Endothelial cell of umbilical vein (primary cell): ENCODE measurements around the gene MAGI1. TPM values are rescaled to one million over a fixed set of nuclear protein-coding genes. Genes with fewer than 3 reads are reported as not detected.

Experiments
- BruUV-seq: library from RNA; stranded (reverse); fragments of 400-500 nt; replicated peaks from 2 replicates; lab custom pipeline; 2021; lab: Mats Ljungman, UMichigan
- CTCF ChIA-PET: fragments of 300-600, 350-600 bp; sonication (Branson Sonifier 250); formaldehyde crosslinking; loops from one replicate; lab custom pipeline; 2021; ENCODE audit warnings: antibody characterized with exemption, inconsistent platforms; lab: Charles Lee
- POLR2A ChIA-PET: fragments of 300-600, 350-600 bp; sonication (Branson Sonifier 250); formaldehyde crosslinking; loops from one replicate; lab custom pipeline; 2021; ENCODE audit warnings: antibody characterized with exemption, inconsistent platforms; lab: Charles Lee
- DNase-seq: peaks from one replicate; pipeline ENCODE4 v3.0.0-alpha.2; 2011; ENCODE audit warnings: low read depth, low spot score
- FAIRE-seq: peaks from 2 replicates; lab custom pipeline; 2011; peaks lifted over from hg19 to GRCh38; lab: Jason Lieb, UNC
- H2AFZ ChIP-seq: 2 replicates; pipeline ENCODE4 v1.6.0; 2012; ENCODE audit warnings: low read depth, low read length, control low read depth, inconsistent platforms
- H3K27ac ChIP-seq: 2 replicates; pipeline ENCODE4 v1.5.1; 2011; ENCODE audit warnings: low read depth, mild to moderate bottlenecking, control low read depth, low read length, moderate library complexity; ENCODE audit not compliant: insufficient read depth
- H3K27me3 ChIP-seq, 2 experiments: 2 replicates each; pipeline versions ENCODE4 v1.6.0 to v1.6.1; 2011; ENCODE audit warnings: low read length in 2 of 2, mixed read lengths in 1 of 2; ENCODE audit not compliant: control insufficient read depth in 2 of 2, insufficient read depth in 2 of 2
- H3K36me3 ChIP-seq, 2 experiments: 2 replicates in 1 of 2; 3 replicates in 1 of 2; pipeline ENCODE4 v1.5.1; 2011; ENCODE audit warnings: low read length in 2 of 2, mild to moderate bottlenecking in 1 of 2, moderate library complexity in 1 of 2; ENCODE audit not compliant: control insufficient read depth in 2 of 2, insufficient read depth in 2 of 2; ENCODE audit errors: extremely low read depth in 1 of 2
- H3K4me1 ChIP-seq: 3 replicates; pipeline ENCODE4 v1.5.1; 2011; ENCODE audit warnings: mild to moderate bottlenecking, low read length; ENCODE audit not compliant: control insufficient read depth, insufficient read depth; ENCODE audit errors: extremely low read depth
- H3K4me2 ChIP-seq: 2 replicates; pipeline ENCODE4 v1.6.1; 2011; ENCODE audit warnings: low read length, control low read depth, mixed read lengths; ENCODE audit not compliant: insufficient read depth
- H3K4me3 ChIP-seq, 3 experiments: fragments of 200-600 bp in 1 of 3; sonication (generic), shearing (Covaris generic) in 1 of 3; replicated peaks in 1 of 3; 2 replicates each; pipeline ENCODE4 v1.5.1; 2011 to 2016; ENCODE audit warnings: control low read depth in 3 of 3, low read length in 3 of 3, mild to moderate bottlenecking in 2 of 3, inconsistent platforms in 1 of 3, low read depth in 1 of 3, moderate library complexity in 1 of 3; ENCODE audit not compliant: insufficient read depth in 1 of 3
- H3K79me2 ChIP-seq: 2 replicates; pipeline ENCODE4 v1.6.0; 2012; ENCODE audit warnings: low read length, inconsistent platforms; ENCODE audit not compliant: control insufficient read depth, insufficient read depth
- H3K9ac ChIP-seq: replicated peaks from 2 replicates; pipeline ENCODE3; 2011; ENCODE audit warnings: low read length, control low read depth; ENCODE audit not compliant: insufficient read depth; ENCODE audit errors: extremely low read depth
- H3K9me1 ChIP-seq: replicated peaks from 3 replicates; pipeline ENCODE4 v1.6.0; 2011; ENCODE audit warnings: mild to moderate bottlenecking, low read length; ENCODE audit not compliant: control insufficient read depth, insufficient read depth; ENCODE audit errors: extremely low read depth
- H3K9me3 ChIP-seq: replicated peaks from 2 replicates; pipeline ENCODE4 v1.5.1; 2012; ENCODE audit warnings: low read length, inconsistent platforms; ENCODE audit not compliant: control insufficient read depth, insufficient read depth
- H4K20me1 ChIP-seq: replicated peaks from 2 replicates; pipeline ENCODE3; 2011; ENCODE audit warnings: mild to moderate bottlenecking, low read length; ENCODE audit not compliant: control insufficient read depth, insufficient read depth; ENCODE audit errors: extremely low read depth
- EZH2 ChIP-seq: IDR thresholded peaks from 2 replicates; pipeline ENCODE4 v1.6.1; 2012; ENCODE audit warnings: borderline replicate concordance, low read depth, mild to moderate bottlenecking, moderate library complexity, low read length, inconsistent platforms; ENCODE audit not compliant: severe bottlenecking
- FOS ChIP-seq: IDR thresholded peaks from 2 replicates; pipeline ENCODE4 v1.6.1; 2011; ENCODE audit warnings: mild to moderate bottlenecking, low read length, moderate library complexity, borderline replicate concordance; ENCODE audit not compliant: insufficient read depth
- GATA2 ChIP-seq: IDR thresholded peaks from 2 replicates; pipeline ENCODE4 v1.7.0; 2011; ENCODE audit warnings: low read depth, mild to moderate bottlenecking, moderate library complexity, mixed read lengths, low read length; ENCODE audit not compliant: insufficient read length, insufficient read depth
- JUN ChIP-seq: IDR thresholded peaks from 2 replicates; pipeline ENCODE4 v1.6.1; 2011; ENCODE audit warnings: borderline replicate concordance, low read depth; ENCODE audit not compliant: insufficient read length, insufficient read depth
- MYC ChIP-seq: IDR thresholded peaks from one replicate; pipeline ENCODE4 v1.6.1; 2011; ENCODE audit warnings: mild to moderate bottlenecking, low read depth, low read length
- POLR2A ChIP-seq: IDR thresholded peaks from 2 replicates; pipeline ENCODE4 v1.6.1; 2012; ENCODE audit warnings: low read depth, mild to moderate bottlenecking, control low read depth, low read length
- POLR2AphosphoS5 ChIP-seq: IDR thresholded peaks from 2 replicates; pipeline ENCODE4 v1.6.1; 2012; ENCODE audit warnings: low read depth, mild to moderate bottlenecking, control low read depth, low read length, moderate library complexity; ENCODE audit not compliant: insufficient read depth
- dilution Hi-C: fragments of 300-500 bp; cut with MboI; formaldehyde crosslinking; loops from one replicate; pipeline ENCODE4 v1.15.0; 2019; ENCODE audit warnings: low sequenced_read_pairs; ENCODE audit not compliant: extremely low pct_ligation_motif_present
- intact Hi-C: fragments of 100-400 bp; cut with micrococcal nuclease; formaldehyde crosslinking; loops from one replicate; pipeline ENCODE4 v1.10.0; 2022
- polyA plus RNA-seq, 4 experiments: library from polyadenylated mRNA; depleted of rRNA in 3 of 4; stranded (reverse) in 3 of 4; unstranded in 1 of 4; fragments of >200 nt; gene quantifications; 2 replicates each; pipeline versions ENCODE4 v1.2.1 to v1.2.3, GENCODE V29; 2011 to 2012; ENCODE audit warnings: missing spikeins in 1 of 4
- total RNA-seq: library from RNA; stranded (reverse); gene quantifications from 2 replicates; pipeline ENCODE4 v1.2.3, GENCODE V29; 2021
- TF ChIP-seq, protein P1 (sequence below): IDR thresholded peaks from 2 replicates; pipeline ENCODE4 v1.6.1; 2011; ENCODE audit not compliant: insufficient read depth, insufficient read length
- TF ChIP-seq, protein P2 (sequence below), 2 donors: IDR thresholded peaks; 1 replicate in 1 of 2; 2 replicates in 1 of 2; pipeline ENCODE4 v1.5.1; 2011; ENCODE audit warnings: low read length in 2 of 2, mild to moderate bottlenecking in 2 of 2, moderate library complexity in 2 of 2, control low read depth in 1 of 2, inconsistent platforms in 1 of 2, low read depth in 1 of 2; ENCODE audit not compliant: insufficient read depth in 1 of 2; ENCODE audit errors: extremely low read depth in 1 of 2

MAGI1 gene
- total and polyA plus RNA-seq, 2 donors (not counting 3 experiments of a cell fraction or from before 2014, with no cell fraction given) = 10.1 to 47.9 TPM

DNA sequence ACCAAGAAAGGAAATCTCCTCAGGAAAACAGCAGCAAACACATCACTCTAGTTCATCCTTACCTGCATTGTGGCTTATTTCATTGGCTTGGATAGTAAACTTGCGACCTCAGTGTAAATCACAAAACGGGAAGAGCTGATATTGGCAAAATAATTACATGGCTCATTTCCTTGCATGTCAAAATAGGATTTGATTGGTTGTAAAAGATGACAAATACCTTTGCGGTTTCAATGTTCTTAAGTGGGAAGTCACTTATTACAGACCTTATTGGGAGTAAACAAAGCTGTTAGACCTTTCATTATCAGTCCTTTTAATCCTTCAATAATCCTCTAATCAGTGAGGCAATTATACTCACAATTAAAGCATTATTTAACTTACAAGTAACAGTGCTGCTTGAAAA is 590.6 kb downstream of the MAGI1 start:
- Histone ChIP-seq H3K27me3 (no peaks in the 10 kb centered on the region), H4K20me1 (no peaks in the 10 kb centered on the region), H3K36me3 (no peaks in the 10 kb centered on the region), H3K79me2 (no peaks in the 10 kb centered on the region), H3K4me1 (no peaks in the 10 kb centered on the region), H3K27ac (no peak overlapping the region), H3K9me1 (no peaks in the 10 kb centered on the region), H3K9me3 (no peaks in the 10 kb centered on the region), H3K4me2 (no peak overlapping the region), H3K4me3 (no peak overlapping the region), H2AFZ (no peak overlapping the region), H3K9ac (no peak overlapping the region)
- intact Hi-C loops (no loop called here), dilution Hi-C loops (no loop called here)
- TF ChIP-seq POLR2A (no peak), JUN (no peak), POLR2AphosphoS5 (no peak), FOS (no peak), MYC (no peak), EZH2 (no peak), GATA2 (no peak)
- TF ChIP-seq, protein P1, sequence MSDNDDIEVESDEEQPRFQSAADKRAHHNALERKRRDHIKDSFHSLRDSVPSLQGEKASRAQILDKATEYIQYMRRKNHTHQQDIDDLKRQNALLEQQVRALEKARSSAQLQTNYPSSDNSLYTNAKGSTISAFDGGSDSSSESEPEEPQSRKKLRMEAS = no peak
- TF ChIP-seq, protein P2, sequence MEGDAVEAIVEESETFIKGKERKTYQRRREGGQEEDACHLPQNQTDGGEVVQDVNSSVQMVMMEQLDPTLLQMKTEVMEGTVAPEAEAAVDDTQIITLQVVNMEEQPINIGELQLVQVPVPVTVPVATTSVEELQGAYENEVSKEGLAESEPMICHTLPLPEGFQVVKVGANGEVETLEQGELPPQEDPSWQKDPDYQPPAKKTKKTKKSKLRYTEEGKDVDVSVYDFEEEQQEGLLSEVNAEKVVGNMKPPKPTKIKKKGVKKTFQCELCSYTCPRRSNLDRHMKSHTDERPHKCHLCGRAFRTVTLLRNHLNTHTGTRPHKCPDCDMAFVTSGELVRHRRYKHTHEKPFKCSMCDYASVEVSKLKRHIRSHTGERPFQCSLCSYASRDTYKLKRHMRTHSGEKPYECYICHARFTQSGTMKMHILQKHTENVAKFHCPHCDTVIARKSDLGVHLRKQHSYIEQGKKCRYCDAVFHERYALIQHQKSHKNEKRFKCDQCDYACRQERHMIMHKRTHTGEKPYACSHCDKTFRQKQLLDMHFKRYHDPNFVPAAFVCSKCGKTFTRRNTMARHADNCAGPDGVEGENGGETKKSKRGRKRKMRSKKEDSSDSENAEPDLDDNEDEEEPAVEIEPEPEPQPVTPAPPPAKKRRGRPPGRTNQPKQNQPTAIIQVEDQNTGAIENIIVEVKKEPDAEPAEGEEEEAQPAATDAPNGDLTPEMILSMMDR (IDR thresholded peaks at IDR 0.05; ENCODE audit: extremely low read depth in 1 of 2, insufficient read depth in 1 of 2, low read depth in 1 of 2, low read length in 2 of 2) = no peak
- DNase-seq (no peak), FAIRE-seq (no peak)
- BruUV-seq = no TSS peak
- ChIA-PET POLR2A (no interaction called here), CTCF (interaction anchor here (1.5 kb wide), 1 partner anchor 9 kb away, joined by 7 read pairs; no protein-coding TSS in a partner anchor)
